Bone marrow (tissue), 2 donors: ENCODE results near the gene SORBS2.
"Not testable (repeated sequence)": the region's sequence is repeated elsewhere in the genome, so short reads cannot be mapped to it uniquely, and the experiment has no call there.

Experiments used
- DNase-seq, 2 donors: peaks; one replicate each; lab custom pipeline; 2025; lab: John Stamatoyannopoulos, UW

Gene SORBS2

GRCh38 chr4:185714524-185714923 is 97.5 kb downstream of the SORBS2 start:
- not testable (repeated sequence) for DNase-seq

- DNase-seq = no peak
Observed at GRCh38 chr4:185713731-185714130, 98.3 kb downstream of the SORBS2 start.

- DNase-seq = no peak
Observed at GRCh38 chr4:185713272-185713671, 98.7 kb downstream of the SORBS2 start.

- no peak for DNase-seq
Observed at GRCh38 chr4:185712350-185713024, 99.5 kb downstream of the SORBS2 start.

GRCh38 chr4:185711726-185712125 is 100.3 kb downstream of the SORBS2 start:
- no peak for DNase-seq

GRCh38 chr4:185710487-185710995 is 101.5 kb downstream of the SORBS2 start:
- DNase-seq = no peak

- DNase-seq = no peak
Observed at GRCh38 chr4:185709802-185710486, 102.0 kb downstream of the SORBS2 start.

GRCh38 chr4:185708348-185708747 is 103.6 kb downstream of the SORBS2 start:
- no peak for DNase-seq

GRCh38 chr4:185707622-185708021 is 104.4 kb downstream of the SORBS2 start:
- not testable (repeated sequence) for DNase-seq

GRCh38 chr4:185702147-185702663 is 109.8 kb downstream of the SORBS2 start:
- DNase-seq = no peak

GRCh38 chr4:185700630-185701029 is 111.4 kb downstream of the SORBS2 start:
- DNase-seq = no peak

GRCh38 chr4:185700048-185700447 is 111.9 kb downstream of the SORBS2 start:
- no peak for DNase-seq

- DNase-seq = no peak
Observed at GRCh38 chr4:185697488-185697887, 114.5 kb downstream of the SORBS2 start.

- DNase-seq = no peak
Observed at GRCh38 chr4:185695743-185696142, 116.3 kb downstream of the SORBS2 start.

GRCh38 chr4:185693548-185694215 is 118.3 kb downstream of the SORBS2 start:
- no peak for DNase-seq

- no peak for DNase-seq
Observed at GRCh38 chr4:185689407-185689806, 122.6 kb downstream of the SORBS2 start.

GRCh38 chr4:185685804-185686203 is 126.2 kb downstream of the SORBS2 start:
- DNase-seq = no peak

- no peak for DNase-seq
Observed at GRCh38 chr4:185683896-185684295, 128.1 kb downstream of the SORBS2 start.

- no peak for DNase-seq
Observed at GRCh38 chr4:185683222-185683621, 128.8 kb downstream of the SORBS2 start.

- no peak for DNase-seq
Observed at GRCh38 chr4:185682236-185682635, 129.8 kb downstream of the SORBS2 start.

- DNase-seq = no peak
Observed at GRCh38 chr4:185681604-185682003, 130.4 kb downstream of the SORBS2 start.

- no peak for DNase-seq
Observed at GRCh38 chr4:185680617-185681016, 131.4 kb downstream of the SORBS2 start.

GRCh38 chr4:185679523-185679922 is 132.5 kb downstream of the SORBS2 start:
- DNase-seq = no peak
